ENCODE data around the gene DNAJC17. TPM values are rescaled to one million over a fixed set of nuclear protein-coding genes. Genes with fewer than 3 reads are reported as not detected.

Gene DNAJC17
- total RNA-seq, 1 donor from 2014 or later: 55.6 TPM

GRCh38 chr15:40768521-40769273 lies 38.6 kb downstream of the DNAJC17 start:
- TF ChIP-seq, protein P1, sequence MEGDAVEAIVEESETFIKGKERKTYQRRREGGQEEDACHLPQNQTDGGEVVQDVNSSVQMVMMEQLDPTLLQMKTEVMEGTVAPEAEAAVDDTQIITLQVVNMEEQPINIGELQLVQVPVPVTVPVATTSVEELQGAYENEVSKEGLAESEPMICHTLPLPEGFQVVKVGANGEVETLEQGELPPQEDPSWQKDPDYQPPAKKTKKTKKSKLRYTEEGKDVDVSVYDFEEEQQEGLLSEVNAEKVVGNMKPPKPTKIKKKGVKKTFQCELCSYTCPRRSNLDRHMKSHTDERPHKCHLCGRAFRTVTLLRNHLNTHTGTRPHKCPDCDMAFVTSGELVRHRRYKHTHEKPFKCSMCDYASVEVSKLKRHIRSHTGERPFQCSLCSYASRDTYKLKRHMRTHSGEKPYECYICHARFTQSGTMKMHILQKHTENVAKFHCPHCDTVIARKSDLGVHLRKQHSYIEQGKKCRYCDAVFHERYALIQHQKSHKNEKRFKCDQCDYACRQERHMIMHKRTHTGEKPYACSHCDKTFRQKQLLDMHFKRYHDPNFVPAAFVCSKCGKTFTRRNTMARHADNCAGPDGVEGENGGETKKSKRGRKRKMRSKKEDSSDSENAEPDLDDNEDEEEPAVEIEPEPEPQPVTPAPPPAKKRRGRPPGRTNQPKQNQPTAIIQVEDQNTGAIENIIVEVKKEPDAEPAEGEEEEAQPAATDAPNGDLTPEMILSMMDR (IDR thresholded peaks at IDR 0.05; ENCODE audit: unreplicated experiment): no peak

DNA sequence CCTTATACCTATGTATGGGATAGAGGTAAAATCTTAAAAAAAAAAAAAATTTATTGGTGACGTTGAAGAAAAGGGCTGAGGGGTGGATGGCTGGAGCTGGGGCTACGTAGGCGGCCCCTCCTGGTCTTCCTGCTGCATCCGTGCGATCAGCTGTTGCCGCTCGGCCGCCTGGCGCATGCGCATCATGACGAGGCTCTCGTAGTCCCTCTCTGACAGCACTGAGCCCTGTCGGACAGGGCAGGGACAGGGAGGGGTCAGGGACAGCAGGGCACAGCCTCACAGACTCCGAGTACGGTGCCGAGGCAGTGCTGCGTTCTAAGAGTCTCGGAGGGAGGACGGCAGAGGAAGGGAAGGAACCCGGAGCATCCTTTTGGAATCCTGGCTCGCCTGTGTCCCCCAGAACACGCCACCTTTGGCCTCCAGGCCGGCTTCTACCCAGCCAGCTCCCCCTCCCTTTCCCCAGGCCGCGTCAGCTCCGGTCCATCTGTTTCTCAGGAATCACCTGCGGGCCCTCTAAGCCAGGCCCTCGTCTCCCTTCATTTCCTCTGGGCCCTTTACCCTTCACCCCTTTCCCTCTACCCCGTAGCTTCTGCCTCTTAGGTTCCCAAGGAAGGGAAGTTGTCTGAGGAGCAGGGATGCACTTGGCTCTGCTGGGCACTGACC lies 39.3 kb downstream of the DNAJC17 start:
- DNase-seq (ENCODE audit: low spot score): no peak
- Mint-ChIP-seq H3K27me3 (ENCODE audit: unreplicated experiment) (peaks cover 15% of the 10 kb centered on the region), H3K9me3 (ENCODE audit: unreplicated experiment) (no peaks in the 10 kb centered on the region), H3K27ac (ENCODE audit: unreplicated experiment) (no peak overlapping the region), H3K36me3 (ENCODE audit: low read depth, unreplicated experiment) (peaks cover 11% of the 10 kb centered on the region), H3K4me1 (ENCODE audit: unreplicated experiment) (peaks cover 8% of the 10 kb centered on the region), H3K4me3 (ENCODE audit: unreplicated experiment) (no peak overlapping the region)
- TF ChIP-seq, protein P1 (IDR thresholded peaks at IDR 0.05; ENCODE audit: unreplicated experiment): no peak

More at GRCh38 chr15:40768521-40769273, 38.6 kb downstream of the DNAJC17 start:
- Mint-ChIP-seq H3K27ac (ENCODE audit: unreplicated experiment) (no peak overlapping the region), H3K4me1 (ENCODE audit: unreplicated experiment) (peaks cover 6% of the 10 kb centered on the region), H3K27me3 (ENCODE audit: unreplicated experiment) (peaks cover 14% of the 10 kb centered on the region), H3K4me3 (ENCODE audit: unreplicated experiment) (no peak overlapping the region), H3K36me3 (ENCODE audit: low read depth, unreplicated experiment) (peaks cover 9% of the 10 kb centered on the region), H3K9me3 (ENCODE audit: unreplicated experiment) (no peaks in the 10 kb centered on the region)
- DNase-seq (ENCODE audit: low spot score): no peak

DNA sequence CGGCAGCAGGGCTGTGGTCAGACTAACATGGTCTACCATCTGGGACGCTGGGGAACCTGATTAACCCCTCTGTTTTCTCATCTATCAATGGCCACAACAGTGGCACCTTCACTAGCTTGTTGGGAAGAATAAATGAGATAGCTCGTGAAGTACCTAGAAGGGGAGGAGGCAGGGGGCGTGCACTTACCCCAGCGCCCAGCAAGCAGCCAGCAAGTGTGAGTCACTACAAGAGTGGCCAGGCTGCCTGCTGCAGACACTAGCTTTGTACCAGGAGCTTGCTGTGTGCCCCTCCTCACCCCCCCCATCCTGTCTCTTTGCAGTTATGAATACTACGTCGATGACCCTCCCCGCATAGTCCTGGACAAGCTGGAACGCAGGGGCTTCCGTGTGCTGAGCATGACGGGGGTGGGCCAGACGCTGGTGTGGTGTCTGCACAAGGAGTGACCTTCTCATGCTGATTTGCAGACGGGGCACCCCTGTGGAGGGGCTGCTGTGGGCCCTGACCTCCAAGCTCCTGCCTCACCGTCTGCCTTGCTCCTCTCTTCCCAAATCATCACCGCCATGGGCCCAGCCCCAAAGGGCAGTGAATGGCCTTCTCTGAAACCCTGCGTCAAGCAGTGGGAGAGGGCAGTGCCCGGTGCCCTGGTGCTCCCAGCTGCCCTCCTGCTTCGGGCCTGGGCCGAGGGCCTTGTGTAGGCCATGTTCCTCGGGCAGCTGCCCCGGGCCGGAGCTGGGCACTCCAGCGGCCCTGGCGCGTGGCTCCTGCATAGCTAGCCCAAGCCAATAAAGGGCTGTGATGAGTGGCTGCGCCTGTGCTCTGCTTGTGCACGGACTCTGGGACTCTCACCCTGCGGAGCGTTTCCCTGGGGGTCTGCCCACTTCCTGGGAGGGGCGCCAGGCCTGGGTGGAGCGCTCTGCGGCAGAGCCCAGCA lies 40.1 kb downstream of the DNAJC17 start:
- peaks cover 9% of the 10 kb centered on the region for H3K36me3 Mint-ChIP-seq (ENCODE audit: low read depth, unreplicated experiment)
- TF ChIP-seq, protein P1 (IDR thresholded peaks at IDR 0.05; ENCODE audit: unreplicated experiment): no peak
- H3K9me3 Mint-ChIP-seq (ENCODE audit: unreplicated experiment): no peaks in the 10 kb centered on the region
- peaks cover 13% of the 10 kb centered on the region for H3K4me1 Mint-ChIP-seq (ENCODE audit: unreplicated experiment)
- no peak overlapping the region for H3K4me3 Mint-ChIP-seq (ENCODE audit: unreplicated experiment)
- H3K27ac Mint-ChIP-seq (ENCODE audit: unreplicated experiment): no peak overlapping the region
- no peak for DNase-seq (ENCODE audit: low spot score)
- peaks cover 18% of the 10 kb centered on the region for H3K27me3 Mint-ChIP-seq (ENCODE audit: unreplicated experiment)

GRCh38 chr15:40766194-40766815 lies 41.0 kb downstream of the DNAJC17 start:
- DNase-seq (ENCODE audit: low spot score): no peak
- Mint-ChIP-seq H3K36me3 (ENCODE audit: low read depth, unreplicated experiment) (peaks cover 3% of the 10 kb centered on the region), H3K4me3 (ENCODE audit: unreplicated experiment) (no peak overlapping the region), H3K9me3 (ENCODE audit: unreplicated experiment) (no peaks in the 10 kb centered on the region), H3K27me3 (ENCODE audit: unreplicated experiment) (peaks cover 17% of the 10 kb centered on the region), H3K27ac (ENCODE audit: unreplicated experiment) (no peak overlapping the region), H3K4me1 (ENCODE audit: unreplicated experiment) (peaks cover 13% of the 10 kb centered on the region)
- TF ChIP-seq, protein P1 (IDR thresholded peaks at IDR 0.05; ENCODE audit: unreplicated experiment): no peak
